Tibial artery (tissue), 4 donors: ENCODE results near the gene VTI1A.

Experiments used
- DNase-seq, 2 donors: peaks; one replicate each; pipeline ENCODE4 v3.0.0-alpha.2; 2019
- H3K27ac ChIP-seq, 2 donors: fragments of 200-600 bp; sonication (generic) in 1 of 2; 1 replicate in 1 of 2; 2 replicates in 1 of 2; pipeline ENCODE4 v1.5.1; 2018 to 2019; ENCODE audit warnings: mild to moderate bottlenecking in 1 of 2
- H3K27me3 ChIP-seq, 2 donors: fragments of 200-600 bp; sonication (generic) in 1 of 2; one replicate each; pipeline versions ENCODE4 v1.5.1 to v1.6.0; 2016 to 2019
- H3K36me3 ChIP-seq, 3 donors: fragments of 200-600 bp; sonication (generic) in 2 of 3; one replicate each; pipeline ENCODE4 v1.5.1; 2016 to 2019; ENCODE audit warnings: mild to moderate bottlenecking in 2 of 3
- H3K4me1 ChIP-seq, 4 donors: fragments of 200-600 bp; sonication (generic) in 2 of 4; 1 replicate in 3 of 4; 2 replicates in 1 of 4; pipeline ENCODE4 v1.5.1; 2016 to 2019
- H3K4me3 ChIP-seq, 2 donors: fragments of 200-600 bp; sonication (generic) in 1 of 2; 1 replicate in 1 of 2; 2 replicates in 1 of 2; pipeline ENCODE4 v1.5.1; 2018 to 2019; ENCODE audit warnings: mild to moderate bottlenecking in 2 of 2
- H3K9me3 ChIP-seq, 3 donors: fragments of 200-600 bp; sonication (generic) in 1 of 3; one replicate each; pipeline ENCODE4 v1.5.1; 2016 to 2019
- CTCF ChIP-seq, 2 experiments: fragments of 200-600 bp in 1 of 2; fragments of 450-650 bp in 1 of 2; IDR thresholded peaks; one replicate each; pipeline ENCODE4 v1.5.1; 2017 to 2019; ENCODE audit warnings: antibody characterized with exemption in 2 of 2, mild to moderate bottlenecking in 1 of 2, moderate library complexity in 1 of 2
- intact Hi-C: fragments of 100-400 bp; cut with DNase I; formaldehyde crosslinking; loops from one replicate; pipeline ENCODE4 v1.15.0; 2023; ENCODE audit warnings: low total_unique reads

The VTI1A gene

GRCh38 chr10:112672706-112673105, 225.7 kb downstream of the VTI1A start:
- H3K9me3 ChIP-seq = no peaks in the 10 kb centered on the region
- no peaks in the 10 kb centered on the region for H3K4me1 ChIP-seq
- no peak for DNase-seq
- no peak overlapping the region for H3K27ac ChIP-seq
- H3K4me3 ChIP-seq = no peak overlapping the region
- intact Hi-C loops = no loop called here
- H3K36me3 ChIP-seq = peaks cover 7 to 15% (median 9%) of the 10 kb centered on the region in 3 donors
- TF ChIP-seq CTCF (IDR thresholded peaks at IDR 0.05) = no peak
- no peaks in the 10 kb centered on the region for H3K27me3 ChIP-seq

- Histone ChIP-seq H3K9me3 (no peaks in the 10 kb centered on the region), H3K4me1 (no peaks in the 10 kb centered on the region), H3K36me3 (peaks cover 0 to 10% (median 0%) of the 10 kb centered on the region in 3 donors), H3K27me3 (no peaks in the 10 kb centered on the region), H3K27ac (no peak overlapping the region), H3K4me3 (no peak overlapping the region)
- no peak for DNase-seq
- intact Hi-C loops = no loop called here
- no peak for TF ChIP-seq CTCF (IDR thresholded peaks at IDR 0.05)
Measured at GRCh38 chr10:112675560-112676083, 228.6 kb downstream of the VTI1A start.

- Histone ChIP-seq H3K4me3 (no peak overlapping the region), H3K27ac (no peak overlapping the region), H3K9me3 (no peaks in the 10 kb centered on the region), H3K27me3 (no peaks in the 10 kb centered on the region), H3K4me1 (no peaks in the 10 kb centered on the region), H3K36me3 (peaks cover 0 to 10% (median 0%) of the 10 kb centered on the region in 3 donors)
- intact Hi-C loops = no loop called here
- no peak for DNase-seq
- no peak for TF ChIP-seq CTCF (IDR thresholded peaks at IDR 0.05)
Measured at GRCh38 chr10:112677689-112678088, 230.7 kb downstream of the VTI1A start.

- Histone ChIP-seq H3K4me3 (no peak overlapping the region), H3K4me1 (no peaks in the 10 kb centered on the region), H3K9me3 (no peaks in the 10 kb centered on the region), H3K27ac (no peak overlapping the region), H3K27me3 (no peaks in the 10 kb centered on the region), H3K36me3 (peaks cover 0 to 10% (median 0%) of the 10 kb centered on the region in 3 donors)
- DNase-seq = no peak
- no peak for TF ChIP-seq CTCF (IDR thresholded peaks at IDR 0.05)
- intact Hi-C loops = no loop called here
Measured at GRCh38 chr10:112678581-112678980, 231.6 kb downstream of the VTI1A start.

- H3K4me1 ChIP-seq = no peaks in the 10 kb centered on the region
- H3K27ac ChIP-seq = no peak overlapping the region
- H3K4me3 ChIP-seq = no peak overlapping the region
- H3K36me3 ChIP-seq = peaks cover 0 to 10% (median 0%) of the 10 kb centered on the region in 3 donors
- DNase-seq = no peak
- no peaks in the 10 kb centered on the region for H3K27me3 ChIP-seq
- no peak for TF ChIP-seq CTCF (IDR thresholded peaks at IDR 0.05)
- intact Hi-C loops = no loop called here
- H3K9me3 ChIP-seq = no peaks in the 10 kb centered on the region
Measured at GRCh38 chr10:112678987-112679386, 232.0 kb downstream of the VTI1A start.

GRCh38 chr10:112679392-112679791, 232.4 kb downstream of the VTI1A start:
- H3K4me3 ChIP-seq = no peak overlapping the region
- DNase-seq = no peak
- no peak for TF ChIP-seq CTCF (IDR thresholded peaks at IDR 0.05)
- intact Hi-C loops = no loop called here
- no peaks in the 10 kb centered on the region for H3K4me1 ChIP-seq
- no peaks in the 10 kb centered on the region for H3K27me3 ChIP-seq
- no peaks in the 10 kb centered on the region for H3K9me3 ChIP-seq
- H3K27ac ChIP-seq = no peak overlapping the region
- H3K36me3 ChIP-seq = peaks cover 0 to 10% (median 0%) of the 10 kb centered on the region in 3 donors
